Measurements from ENCODE around the gene PLA2G4C.

Gene PLA2G4C

DNA sequence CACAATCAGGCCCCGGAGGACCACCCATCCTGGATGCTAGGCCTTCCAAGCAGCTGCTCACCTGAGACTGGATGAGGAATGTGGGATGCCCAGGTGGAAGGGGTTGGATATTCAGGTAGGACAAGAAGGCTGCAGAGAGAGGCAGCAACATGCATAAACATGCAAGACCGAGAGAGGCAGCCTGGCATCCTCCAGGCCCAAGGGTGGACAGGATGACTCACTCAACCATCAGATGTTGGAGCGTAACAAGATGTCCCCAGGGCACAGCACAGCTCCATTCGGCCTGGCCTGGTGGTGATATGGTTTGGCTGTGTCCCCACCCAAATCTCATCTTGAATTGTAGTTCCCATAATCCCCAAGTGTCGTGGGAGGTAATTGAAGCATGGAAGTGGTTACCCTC lies 56.8 kb downstream of the PLA2G4C start:
- no peak for DNase-seq (ENCODE audit: low read depth, low spot score)

DNA sequence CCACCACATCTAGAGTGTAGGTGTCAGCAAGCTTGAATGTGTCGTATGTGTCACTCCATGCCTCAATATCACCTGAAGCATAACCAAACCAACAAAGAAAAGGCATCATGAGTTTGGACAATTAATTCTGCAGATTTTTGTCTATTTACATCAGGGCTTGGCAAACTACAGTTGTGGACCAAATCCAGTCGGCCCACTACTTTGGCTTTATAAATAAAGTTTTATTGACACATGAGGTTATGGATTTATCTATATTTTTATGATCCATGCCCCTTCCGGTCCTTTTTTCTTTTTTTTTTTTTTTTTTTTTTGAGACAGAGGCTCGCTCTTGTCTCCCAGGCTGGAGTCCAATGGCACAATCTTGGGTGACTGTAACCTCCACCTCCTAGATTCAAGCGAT lies 57.5 kb downstream of the PLA2G4C start:
- no peak for DNase-seq (ENCODE audit: low read depth, low spot score)

DNA sequence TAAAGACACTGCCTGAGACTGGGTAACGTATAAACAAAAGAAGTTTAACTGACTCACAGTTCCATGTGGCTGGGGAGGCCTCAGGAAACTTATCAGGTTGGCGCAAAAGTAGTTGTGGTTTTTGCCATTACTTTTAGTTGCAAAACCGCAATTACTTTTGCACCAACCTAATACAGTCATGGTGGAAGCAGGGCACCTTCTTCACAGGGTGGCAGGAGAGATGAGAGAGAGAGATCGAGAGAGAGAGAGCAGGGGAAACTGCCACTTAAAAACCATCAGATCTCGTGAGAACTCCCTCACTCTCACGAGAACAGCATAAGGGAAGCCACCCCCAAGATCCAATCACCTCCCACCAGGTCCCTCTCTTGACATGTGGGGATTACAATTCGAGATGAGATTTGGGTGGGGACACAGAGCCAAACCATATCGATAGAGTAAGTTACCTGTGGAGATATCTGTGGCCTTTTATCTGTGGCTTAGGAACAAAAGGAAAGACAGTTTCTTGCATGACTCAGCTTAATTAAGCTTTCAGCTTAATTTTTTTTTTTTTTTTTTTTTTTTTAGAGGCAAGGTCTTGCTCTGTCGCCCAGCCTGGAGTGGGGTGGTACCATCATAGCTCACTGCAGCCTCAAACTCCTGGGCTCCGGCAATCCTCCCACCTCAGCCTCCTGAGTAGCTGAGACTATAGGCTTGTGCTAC lies 59.1 kb downstream of the PLA2G4C start:
- no peak for DNase-seq (ENCODE audit: low read depth, low spot score)

DNA sequence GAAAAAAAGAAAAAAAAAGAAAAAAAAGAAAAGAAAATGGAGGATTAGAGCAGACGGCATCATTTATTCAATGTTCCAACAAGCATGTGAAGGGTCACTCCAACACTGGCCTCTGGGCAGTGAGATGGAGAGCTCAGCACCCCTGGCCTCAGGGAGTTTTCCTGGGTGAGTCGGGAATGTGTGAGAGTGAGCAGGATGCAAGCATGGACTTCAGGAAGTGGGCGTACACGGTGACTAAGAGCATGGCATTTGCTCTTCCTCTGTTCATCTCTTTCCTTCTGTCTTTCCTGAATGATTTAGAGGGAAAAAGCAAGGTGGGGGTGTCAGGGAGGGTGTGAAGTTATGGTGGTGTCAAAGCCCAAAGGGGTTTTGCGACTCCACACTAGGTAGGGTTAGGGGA lies 66.1 kb downstream of the PLA2G4C start:
- no peak for DNase-seq (ENCODE audit: low read depth, low spot score)

DNA sequence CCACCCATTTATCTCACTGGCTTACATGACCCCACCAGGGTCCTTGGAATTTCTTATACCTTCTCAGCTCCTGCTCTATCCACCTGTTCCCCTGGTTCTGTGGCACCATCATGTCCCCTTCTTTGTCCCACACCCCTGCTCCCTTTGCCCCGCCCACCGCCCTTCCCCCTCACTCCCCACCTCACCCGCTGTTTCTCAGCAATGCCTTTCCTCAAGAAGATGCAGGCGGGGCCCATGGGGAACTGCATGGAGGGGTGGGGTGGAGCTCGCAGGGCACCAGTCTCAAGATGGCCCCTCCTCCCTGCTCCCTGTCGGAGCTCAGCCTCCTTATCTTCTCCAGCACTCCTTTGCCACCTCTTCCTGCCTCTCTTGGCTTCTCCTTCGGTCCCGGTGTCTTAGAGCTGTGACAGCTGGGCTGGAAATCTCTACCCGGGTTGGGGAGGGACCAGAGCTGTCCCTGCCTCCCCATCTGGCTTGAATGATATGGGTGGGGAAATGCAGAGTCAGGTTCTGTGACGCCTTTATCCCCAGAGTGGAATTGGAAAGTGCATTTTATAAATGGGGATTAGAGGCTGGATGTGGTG lies 66.8 kb downstream of the PLA2G4C start, which contains the start of gene CABP5:
Gene CABP5 (minus strand): TSS at position 405 of the 584 bp plus-strand sequence. CDS start 157 bp downstream, at position 248.
- DNase-seq (ENCODE audit: low read depth, low spot score), result no peak

DNA sequence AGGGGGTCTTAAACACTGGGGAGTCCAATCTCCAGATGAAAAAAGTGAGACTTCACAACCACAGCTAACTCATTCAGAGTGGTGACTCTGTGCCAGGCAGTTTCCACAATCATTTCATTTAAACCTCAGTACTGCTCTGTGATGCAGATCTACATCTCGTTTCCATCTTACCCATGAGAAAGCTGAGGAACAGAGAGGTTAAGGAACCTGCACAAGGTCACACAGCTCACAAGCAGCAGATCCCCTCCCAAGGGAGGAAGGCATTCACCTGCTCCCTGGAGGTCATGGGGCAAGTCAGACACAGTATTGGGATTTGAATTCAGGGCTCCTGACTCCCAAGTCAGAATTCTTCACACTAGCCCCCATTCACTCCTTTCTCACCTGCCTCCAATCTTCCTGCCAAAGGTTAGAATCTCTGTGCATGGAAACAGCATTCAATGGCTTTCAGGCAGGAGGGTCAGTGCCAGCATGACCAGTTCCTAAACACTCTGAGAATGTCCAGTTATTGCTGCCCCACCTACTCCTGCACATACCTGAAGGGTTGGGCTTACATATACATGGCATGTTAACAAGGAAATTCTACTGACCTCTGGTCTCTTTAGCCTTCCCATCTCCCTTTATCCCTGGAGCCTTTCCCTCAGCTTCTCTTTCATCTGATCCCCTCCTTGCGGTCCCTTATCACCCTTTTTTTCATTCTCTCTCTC lies 68.6 kb downstream of the PLA2G4C start:
- no peak for DNase-seq (ENCODE audit: low read depth, low spot score)

DNA sequence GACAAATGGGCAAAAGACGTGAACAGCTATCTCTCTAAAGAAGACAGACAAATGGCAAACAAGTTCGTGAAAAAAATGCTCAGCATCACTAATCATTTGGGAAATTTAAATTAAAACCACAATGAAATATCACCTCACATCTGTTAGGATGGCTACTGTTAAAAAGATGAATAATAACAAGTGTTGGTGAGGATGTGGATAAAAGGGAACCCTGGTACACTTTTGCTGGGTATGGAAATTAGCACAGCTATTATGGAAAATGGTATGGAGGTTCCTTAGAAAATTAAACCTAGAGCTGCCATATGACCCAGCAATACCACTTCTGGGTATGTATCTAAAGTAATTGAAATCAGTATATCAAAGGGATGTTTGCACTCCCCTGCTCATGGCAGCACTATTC lies 73.9 kb downstream of the PLA2G4C start:
- DNase-seq (ENCODE audit: low read depth, low spot score), result no peak

DNA sequence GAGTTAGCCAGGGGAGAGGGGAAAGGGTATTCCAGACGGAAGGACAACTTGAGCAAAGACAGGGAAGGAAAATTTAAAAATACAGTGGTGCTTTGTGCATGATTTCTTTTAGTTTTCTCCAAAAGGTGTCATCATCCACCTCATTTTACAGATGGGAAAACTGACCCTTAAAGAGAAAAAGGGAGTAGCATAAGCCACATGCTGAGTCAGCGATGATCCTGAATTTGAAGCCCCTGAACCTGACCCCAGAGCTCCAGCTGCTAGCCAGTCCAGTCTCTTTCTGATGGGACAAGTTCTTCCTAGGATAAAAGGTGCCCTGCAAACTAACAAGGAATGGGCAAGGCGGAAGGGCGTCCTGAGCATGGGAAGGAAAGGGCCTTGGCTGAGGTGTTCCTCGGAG lies 77.0 kb downstream of the PLA2G4C start:
- DNase-seq (ENCODE audit: low read depth, low spot score), result no peak

DNA sequence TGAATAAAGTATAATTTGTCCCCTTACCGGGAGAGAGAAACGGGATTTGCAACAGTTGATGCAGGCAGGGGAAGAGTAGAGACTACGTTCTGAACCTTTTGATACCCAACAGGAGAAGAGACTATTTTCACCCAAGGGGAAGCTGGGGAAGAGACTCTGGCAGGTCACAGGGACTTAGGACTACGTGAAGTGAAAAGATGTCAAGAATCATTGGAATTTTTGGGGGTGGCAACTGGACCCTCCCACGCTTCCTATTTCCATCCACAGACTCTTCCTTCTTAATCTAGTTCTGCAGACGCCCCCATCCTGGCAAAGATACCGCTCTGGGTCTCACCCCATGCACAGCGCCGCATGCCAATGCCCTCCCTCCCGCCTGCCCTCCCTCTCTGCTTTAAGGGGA lies 80.5 kb downstream of the PLA2G4C start:
- DNase-seq (ENCODE audit: low read depth, low spot score), result no peak

DNA sequence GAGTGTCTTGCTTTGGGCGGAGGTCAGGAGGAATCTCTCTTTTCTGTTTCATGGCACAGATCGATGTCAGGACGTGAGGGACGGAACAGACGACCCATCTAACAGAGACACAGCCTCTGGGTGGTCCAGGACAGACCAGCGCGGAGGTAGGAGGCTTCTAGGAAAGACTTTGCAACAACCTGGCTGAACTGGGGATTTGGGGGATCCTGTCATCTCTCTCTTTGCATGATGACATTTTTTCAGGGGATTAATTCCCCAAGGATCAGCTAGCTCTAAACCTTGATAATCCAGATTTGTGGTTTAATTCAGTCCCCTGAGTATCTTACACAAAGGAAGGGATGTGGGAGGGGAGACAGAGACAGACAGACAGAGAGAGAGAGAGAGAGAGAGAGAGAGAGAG lies 81.2 kb downstream of the PLA2G4C start:
- no peak for DNase-seq (ENCODE audit: low read depth, low spot score)

DNA sequence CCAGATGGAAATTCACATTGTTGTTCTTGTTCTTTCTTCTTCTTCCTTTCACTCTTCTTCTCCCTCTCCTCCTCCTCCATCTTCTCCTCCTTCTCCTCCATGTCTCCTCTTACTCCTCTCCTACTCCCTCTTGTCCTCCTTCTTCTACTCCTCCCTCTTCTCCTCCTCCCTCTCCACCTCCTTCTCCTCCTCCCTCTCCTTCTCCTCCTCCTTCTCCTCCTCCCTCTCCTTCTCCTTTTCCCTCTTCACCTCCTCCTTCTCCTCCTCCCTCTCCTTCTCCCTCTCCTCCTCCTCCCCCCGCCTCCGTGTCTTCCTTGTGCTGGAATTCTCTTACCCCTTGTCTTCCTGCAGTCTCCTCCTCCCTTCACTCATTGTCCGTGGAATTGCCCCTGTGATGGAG lies 85.1 kb downstream of the PLA2G4C start:
- DNase-seq (ENCODE audit: low read depth, low spot score), result no peak

DNA sequence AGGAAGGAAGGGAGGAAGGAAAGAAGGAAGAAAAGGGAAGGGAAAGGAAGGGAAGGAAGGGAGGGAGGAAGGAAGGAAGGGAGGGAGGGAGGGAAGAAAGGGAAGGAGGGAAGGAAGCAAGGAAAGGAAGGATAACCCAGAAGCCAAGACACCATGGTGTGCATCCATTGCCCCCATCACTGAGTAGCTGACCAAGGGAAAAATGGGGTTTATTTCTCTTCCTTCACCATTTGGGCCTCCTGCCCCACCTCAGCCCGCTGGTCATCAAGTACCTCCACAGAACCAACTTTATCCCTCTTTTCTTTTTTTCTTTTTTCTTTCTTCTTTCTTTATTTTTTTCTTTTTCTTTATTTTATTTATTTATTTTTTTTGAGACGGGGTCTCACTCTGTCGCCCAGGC lies 87.1 kb downstream of the PLA2G4C start:
- no peak for DNase-seq (ENCODE audit: low read depth, low spot score)

DNA sequence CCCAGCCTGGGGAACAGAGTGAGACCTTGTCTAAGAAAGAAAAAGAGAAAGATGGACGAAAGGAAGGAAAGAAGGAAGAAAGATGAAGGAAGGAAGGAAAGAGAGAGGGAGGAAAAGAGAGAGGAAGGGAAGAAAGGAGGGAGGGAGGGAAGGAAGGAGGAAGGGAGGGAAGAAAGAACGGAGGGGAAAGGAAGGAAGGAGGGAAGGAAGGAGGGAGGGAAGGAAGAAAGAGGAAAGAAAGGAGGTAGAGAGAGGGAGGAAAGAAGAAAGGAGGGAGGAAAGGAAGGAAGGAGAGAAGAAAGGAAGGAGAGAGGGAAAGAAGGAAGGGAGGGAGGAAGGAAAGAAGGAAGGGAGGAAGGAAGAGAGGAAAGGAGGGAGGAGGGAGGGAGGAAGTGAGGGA lies 87.6 kb downstream of the PLA2G4C start:
- no peak for DNase-seq (ENCODE audit: low read depth, low spot score)

DNA sequence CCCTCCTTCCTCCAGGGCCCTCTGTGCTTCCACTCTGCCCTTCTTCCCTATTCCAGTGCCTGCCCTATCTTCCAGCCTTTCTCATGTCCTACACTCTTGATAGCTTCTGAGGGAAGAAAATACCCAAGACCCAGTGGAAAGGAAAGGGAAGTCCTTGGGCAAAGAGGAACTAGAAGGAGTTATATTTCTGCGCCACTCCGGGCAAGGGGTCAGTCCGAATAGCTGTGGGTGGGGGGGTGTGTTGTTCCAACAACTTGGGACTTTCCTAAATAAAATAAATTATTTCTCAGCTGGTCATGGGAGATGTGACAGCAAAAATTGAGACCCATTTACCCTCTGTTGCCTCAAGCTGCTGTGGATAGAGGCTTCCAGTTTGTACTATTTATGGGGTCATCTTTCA lies 89.9 kb downstream of the PLA2G4C start:
- DNase-seq (ENCODE audit: low read depth, low spot score), result no peak

DNA sequence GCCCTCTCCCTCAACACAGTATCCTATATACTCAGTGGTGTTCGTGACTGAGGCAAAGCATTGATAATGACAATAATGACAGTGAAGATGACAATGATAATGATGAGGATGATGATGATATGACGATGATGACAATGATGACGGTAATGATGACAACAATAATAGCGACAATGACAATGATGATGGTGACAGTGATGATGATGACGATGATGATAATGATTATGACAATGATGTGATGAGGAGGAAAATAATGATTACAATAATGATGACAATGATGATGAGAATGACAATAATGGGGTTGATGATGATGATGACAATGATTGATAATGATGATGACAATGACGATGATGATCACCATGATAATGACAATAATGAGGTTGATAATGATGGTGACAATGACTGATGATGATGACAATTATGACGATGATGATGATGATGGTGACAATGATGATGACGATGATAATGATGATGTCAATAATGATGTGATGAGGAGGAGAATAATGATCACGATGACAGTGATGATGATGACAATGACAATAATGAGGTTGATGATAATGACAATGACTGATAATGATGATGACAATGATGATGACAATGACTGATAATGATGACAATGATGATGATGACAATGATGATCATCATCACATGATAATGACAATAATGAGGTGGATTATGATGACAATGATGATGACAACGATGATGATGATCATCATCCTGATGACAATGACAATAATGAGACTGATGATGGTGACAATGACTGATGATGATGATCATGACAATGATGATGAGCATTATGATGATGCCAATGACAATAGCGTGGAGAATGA lies 99.5 kb downstream of the PLA2G4C start:
- DNase-seq (ENCODE audit: low read depth, low spot score), result no peak

DNA sequence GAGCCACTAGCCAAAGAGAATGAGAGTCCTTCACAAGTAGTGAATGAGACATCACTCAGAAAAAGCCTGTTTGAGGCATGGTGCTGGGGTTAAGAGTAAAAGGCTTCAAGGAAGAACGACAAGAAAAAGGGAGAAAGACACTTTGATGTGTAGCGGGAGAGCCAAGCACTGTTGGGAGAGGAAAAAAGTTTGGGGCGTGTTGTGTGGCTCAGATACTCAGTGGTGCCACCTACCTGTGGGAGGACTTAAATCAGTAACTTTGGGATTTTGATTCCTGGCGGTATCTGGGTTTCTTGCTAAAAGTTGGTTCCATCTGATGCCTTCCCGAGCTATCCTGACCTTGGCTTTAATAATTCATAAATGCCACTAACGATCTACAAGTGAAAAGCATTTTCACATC lies 103.9 kb downstream of the PLA2G4C start:
- no peak for DNase-seq (ENCODE audit: low read depth, low spot score)

DNA sequence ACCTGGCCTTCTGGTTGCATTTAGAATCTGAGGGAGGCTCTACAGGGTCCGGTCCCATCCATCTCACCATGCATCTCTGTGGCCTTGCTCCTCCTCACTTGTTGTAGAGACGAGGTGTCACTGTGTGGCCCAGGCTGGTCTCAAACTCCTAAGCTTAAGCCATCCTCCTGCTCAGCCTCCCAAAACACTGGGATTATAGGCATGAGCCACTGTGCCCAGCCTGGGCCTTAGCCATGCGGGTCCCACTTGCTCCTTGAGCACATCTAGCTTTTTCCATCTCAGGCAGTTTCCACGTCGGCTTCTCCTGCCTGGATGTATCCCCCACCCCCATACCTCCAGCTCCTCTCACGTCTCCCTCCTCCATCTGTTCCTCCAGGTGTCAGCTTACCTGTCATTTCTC lies 106.4 kb downstream of the PLA2G4C start:
- DNase-seq (ENCODE audit: low read depth, low spot score), result no peak

DNA sequence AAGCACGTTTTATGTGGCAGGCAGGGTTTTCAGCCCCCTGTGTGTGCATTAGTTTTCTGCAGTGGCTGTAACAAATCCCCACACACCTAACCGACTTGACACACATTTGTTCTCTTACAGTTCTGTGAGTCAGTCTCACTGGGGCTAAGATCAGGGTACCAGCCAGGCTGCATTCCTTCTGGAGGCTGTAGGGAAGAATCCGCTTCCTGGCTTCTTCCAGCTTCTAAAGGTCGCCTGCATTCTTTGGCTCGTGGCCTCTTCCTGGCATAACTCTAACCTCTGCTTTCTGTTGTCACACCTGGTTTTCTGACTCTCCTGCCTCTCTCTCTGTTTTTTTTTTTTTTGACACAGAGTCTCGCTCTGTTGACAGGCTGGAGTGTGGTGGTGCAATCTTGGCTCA lies 109.8 kb downstream of the PLA2G4C start:
- DNase-seq (ENCODE audit: low read depth, low spot score), result no peak

DNA sequence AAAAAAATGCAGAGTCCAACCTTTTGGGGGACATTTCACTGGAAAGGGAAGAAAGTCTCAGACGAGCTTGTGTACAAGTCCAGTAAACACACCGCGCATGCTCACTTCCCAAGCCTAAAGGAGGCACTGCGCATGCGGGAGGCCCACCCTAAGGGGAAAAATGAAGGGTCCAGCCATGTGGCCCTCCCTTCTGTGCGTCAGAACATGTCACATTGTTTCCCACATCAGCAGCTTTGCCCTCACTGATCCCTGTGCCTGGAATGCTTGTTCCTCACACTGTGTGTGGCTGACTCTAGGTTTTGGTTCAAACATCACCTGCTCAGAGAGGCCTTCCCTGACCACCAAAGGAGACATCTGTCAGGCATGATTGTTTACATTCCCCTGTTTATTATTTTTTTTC lies 111.8 kb downstream of the PLA2G4C start:
- no peak for DNase-seq (ENCODE audit: low read depth, low spot score)
